H1 (cell line): ENCODE results near the gene LDLRAD4. TPM values are rescaled to one million over a fixed set of nuclear protein-coding genes. Genes with fewer than 3 reads are reported as not detected.

ENCODE experiments used
- CTCF ChIA-PET: fragments of 300-600 bp; sonication (Branson Sonifier 250); formaldehyde crosslinking; loops from one replicate; lab custom pipeline; 2021; ENCODE audit not compliant: partially characterized antibody; lab: Charles Lee
- POLR2A ChIA-PET: fragments of 300-600 bp; sonication (Branson Sonifier 250); formaldehyde crosslinking; loops from one replicate; lab custom pipeline; 2021; ENCODE audit warnings: inconsistent platforms; ENCODE audit not compliant: partially characterized antibody; lab: Charles Lee
- DNase-seq, 2 experiments: peaks; one replicate each; pipeline versions ENCODE4 v3.0.0 to v3.0.0-alpha.2; 2010 to 2022; ENCODE audit warnings: low spot score in 2 of 2, low read depth in 1 of 2, mixed read lengths in 1 of 2
- FAIRE-seq: peaks from 2 replicates; lab custom pipeline; 2011; peaks lifted over from hg19 to GRCh38; lab: Jason Lieb, UNC
- H2AFZ ChIP-seq: 2 replicates; pipeline ENCODE4 v1.8.1; 2012; ENCODE audit warnings: low read length, inconsistent platforms
- H2AK5ac ChIP-seq: 2 replicates; pipeline ENCODE4 v1.6.1; 2013; ENCODE audit warnings: low read depth, low read length
- H2BK120ac ChIP-seq: replicated peaks from 2 replicates; pipeline ENCODE3; 2013; ENCODE audit warnings: low read depth, low read length, inconsistent platforms
- H2BK12ac ChIP-seq: 2 replicates; pipeline ENCODE4 v1.6.1; 2013; ENCODE audit warnings: low read depth, low read length
- H2BK15ac ChIP-seq: 2 replicates; pipeline ENCODE4 v1.6.1; 2013; ENCODE audit warnings: low read length
- H2BK20ac ChIP-seq: 2 replicates; pipeline ENCODE4 v1.6.1; 2013; ENCODE audit warnings: low read length
- H2BK5ac ChIP-seq: 2 replicates; pipeline ENCODE4 v1.6.1; 2013; ENCODE audit warnings: low read depth, low read length
- H3K14ac ChIP-seq: 2 replicates; pipeline ENCODE4 v1.6.1; 2013; ENCODE audit warnings: inconsistent platforms; ENCODE audit not compliant: insufficient read length
- H3K18ac ChIP-seq: 2 replicates; pipeline ENCODE4 v1.6.1; 2013; ENCODE audit warnings: low read length; ENCODE audit errors: extremely low read depth
- H3K23ac ChIP-seq: 2 replicates; pipeline ENCODE4 v1.6.1; 2013; ENCODE audit warnings: inconsistent platforms; ENCODE audit not compliant: insufficient read length
- H3K23me2 ChIP-seq: 2 replicates; pipeline ENCODE4 v1.6.1; 2013; ENCODE audit warnings: low read depth, low read length
- H3K27ac ChIP-seq: 2 replicates; pipeline ENCODE4 v1.6.1; 2011; ENCODE audit warnings: low read depth, low read length, inconsistent platforms
- H3K27me3 ChIP-seq, 4 experiments: replicated peaks in 1 of 4; 1 replicate in 1 of 4; 2 replicates in 3 of 4; pipeline versions ENCODE4 v1.6.1 to v1.8.1; 2011 to 2013; ENCODE audit warnings: low read length in 3 of 4, mild to moderate bottlenecking in 3 of 4, inconsistent platforms in 2 of 4, mixed read lengths in 2 of 4, moderate library complexity in 1 of 4; ENCODE audit not compliant: control insufficient read depth in 3 of 4, insufficient read depth in 3 of 4; ENCODE audit errors: extremely low read depth in 1 of 4
- H3K36me3 ChIP-seq, 4 experiments: 2 replicates each; pipeline versions ENCODE4 v1.6.1 to v1.8.1; 2011 to 2013; ENCODE audit warnings: mild to moderate bottlenecking in 4 of 4, low read length in 3 of 4, moderate library complexity in 2 of 4, control low read depth in 1 of 4, inconsistent platforms in 1 of 4; ENCODE audit not compliant: insufficient read depth in 4 of 4, control insufficient read depth in 2 of 4
- H3K4ac ChIP-seq: replicated peaks from 2 replicates; pipeline ENCODE3; 2013; ENCODE audit warnings: low read length, low read depth, mixed read lengths, inconsistent platforms; ENCODE audit not compliant: insufficient read length
- H3K4me1 ChIP-seq, 4 experiments: replicated peaks in 1 of 4; 1 replicate in 1 of 4; 2 replicates in 3 of 4; pipeline versions ENCODE4 v1.6.1 to v1.8.1; 2011 to 2013; ENCODE audit warnings: low read length in 3 of 4, inconsistent platforms in 2 of 4, mixed read lengths in 1 of 4; ENCODE audit not compliant: insufficient read depth in 4 of 4, control insufficient read depth in 3 of 4
- H3K4me2 ChIP-seq, 2 experiments: 2 replicates each; pipeline versions ENCODE4 v1.6.1 to v1.8.1; 2011 to 2013; ENCODE audit warnings: low read depth in 2 of 2, low read length in 2 of 2, control low read depth in 1 of 2, inconsistent platforms in 1 of 2, mild to moderate bottlenecking in 1 of 2; ENCODE audit not compliant: insufficient read depth in 1 of 2
- H3K4me3 ChIP-seq, 4 experiments: fragments of 200-600, 300-600 bp in 1 of 4; sonication (generic), shearing (Covaris generic), sonication (Bioruptor Twin) in 1 of 4; 2 replicates each; pipeline versions ENCODE4 v1.5.1 to v1.8.1; 2011 to 2016; ENCODE audit warnings: low read length in 4 of 4, low read depth in 3 of 4, control low read depth in 2 of 4, inconsistent platforms in 2 of 4, mild to moderate bottlenecking in 2 of 4, mixed read lengths in 1 of 4, moderate library complexity in 1 of 4; ENCODE audit not compliant: insufficient read depth in 2 of 4; ENCODE audit errors: extremely low read depth in 1 of 4
- H3K56ac ChIP-seq: replicated peaks from 2 replicates; pipeline ENCODE3; 2013; ENCODE audit warnings: low read depth, mild to moderate bottlenecking, mixed read lengths, low read length, inconsistent platforms; ENCODE audit not compliant: insufficient read length
- H3K79me1 ChIP-seq: 2 replicates; pipeline ENCODE4 v1.6.1; 2013; ENCODE audit warnings: low read depth, low read length, control low read depth
- H3K79me2 ChIP-seq, 2 experiments: 2 replicates each; pipeline versions ENCODE4 v1.6.1 to v1.8.1; 2012 to 2013; ENCODE audit warnings: low read length in 2 of 2, mild to moderate bottlenecking in 2 of 2, inconsistent platforms in 1 of 2; ENCODE audit not compliant: insufficient read depth in 2 of 2, control insufficient read depth in 1 of 2
- H3K9ac ChIP-seq, 4 experiments: replicated peaks in 1 of 4; 1 replicate in 1 of 4; 2 replicates in 3 of 4; pipeline versions ENCODE4 v1.6.1 to v1.8.1; 2011 to 2013; ENCODE audit warnings: low read depth in 3 of 4, low read length in 3 of 4, control low read depth in 2 of 4, mild to moderate bottlenecking in 2 of 4, moderate library complexity in 2 of 4, inconsistent platforms in 1 of 4; ENCODE audit errors: extremely low read depth in 1 of 4
- H3K9me3 ChIP-seq, 2 experiments: 2 replicates each; pipeline versions ENCODE4 v1.6.1 to v1.8.1; 2012 to 2013; ENCODE audit warnings: mild to moderate bottlenecking in 2 of 2, moderate library complexity in 2 of 2, control low read depth in 1 of 2, inconsistent platforms in 1 of 2, low read depth in 1 of 2, low read length in 1 of 2, mixed read lengths in 1 of 2; ENCODE audit not compliant: insufficient read depth in 2 of 2
- H4K20me1 ChIP-seq, 2 experiments: replicated peaks in 1 of 2; 2 replicates each; pipeline versions ENCODE3 to v1.8.1; 2011 to 2013; ENCODE audit warnings: inconsistent platforms in 2 of 2, low read length in 2 of 2, mild to moderate bottlenecking in 1 of 2; ENCODE audit not compliant: insufficient read depth in 2 of 2, control insufficient read depth in 1 of 2
- H4K5ac ChIP-seq: 2 replicates; pipeline ENCODE4 v1.6.1; 2013; ENCODE audit warnings: low read length, low read depth, mixed read lengths, inconsistent platforms; ENCODE audit not compliant: insufficient read length
- H4K8ac ChIP-seq: 2 replicates; pipeline ENCODE4 v1.8.0; 2013; ENCODE audit warnings: mild to moderate bottlenecking, moderate library complexity, low read length, inconsistent platforms; ENCODE audit not compliant: insufficient read depth; ENCODE audit errors: extremely low read depth
- H4K91ac ChIP-seq: replicated peaks from 2 replicates; pipeline ENCODE3; 2013; ENCODE audit warnings: low read length, mixed read lengths, inconsistent platforms; ENCODE audit not compliant: insufficient read length
- BACH1 ChIP-seq: IDR thresholded peaks from 2 replicates; pipeline ENCODE4 v1.6.1; 2012; ENCODE audit warnings: low read length, improper control_type of control experiment
- BRCA1 ChIP-seq: IDR thresholded peaks from 2 replicates; pipeline ENCODE4 v1.6.1; 2012; ENCODE audit warnings: low read depth, low read length, improper control_type of control experiment
- CREB1 ChIP-seq: IDR thresholded peaks from 2 replicates; pipeline ENCODE4 v1.6.1; 2012; ENCODE audit warnings: inconsistent platforms
- FOSL1 ChIP-seq: IDR thresholded peaks from 2 replicates; pipeline ENCODE4 v1.6.1; 2011; ENCODE audit warnings: mild to moderate bottlenecking, low read depth, low read length, moderate library complexity; ENCODE audit not compliant: insufficient read depth
- GABPA ChIP-seq: IDR thresholded peaks from 2 replicates; pipeline ENCODE4 v1.6.1; 2011; ENCODE audit warnings: mild to moderate bottlenecking, low read length, moderate library complexity, borderline replicate concordance; ENCODE audit not compliant: insufficient read depth
- JUND ChIP-seq: IDR thresholded peaks from 2 replicates; pipeline ENCODE4 v1.6.1; 2011; ENCODE audit warnings: mild to moderate bottlenecking, improper control_type of control experiment, low read length
- NRF1 ChIP-seq: IDR thresholded peaks from 2 replicates; pipeline ENCODE4 v1.6.1; 2011; ENCODE audit warnings: mild to moderate bottlenecking, low read depth, low read length, improper control_type of control experiment
- SIN3A ChIP-seq, 2 experiments: IDR thresholded peaks in 1 of 2; conservative IDR thresholded peaks in 1 of 2; 2 replicates each; pipeline ENCODE4 v1.6.1; 2011 to 2012; ENCODE audit warnings: low read length in 2 of 2, improper control_type of control experiment in 1 of 2, low read depth in 1 of 2, mild to moderate bottlenecking in 1 of 2
- SIX5 ChIP-seq: IDR thresholded peaks from 2 replicates; pipeline ENCODE4 v1.6.1; 2011; ENCODE audit warnings: mild to moderate bottlenecking, low read depth, low read length
- WGBS, 2 experiments: shearing (Covaris generic) in 1 of 2; methylation state at CpG; one replicate each; pipeline versions ENCODE4 v1.1.6 to v1.1.7; 2013 to 2015; ENCODE audit warnings: low lambda C conversion rate in 2 of 2, mixed read lengths in 2 of 2, inconsistent platforms in 1 of 2, low coverage in 1 of 2, missing lambda C conversion rate in 1 of 2; ENCODE audit not compliant: insufficient replicate concordance in 2 of 2, insufficient coverage in 1 of 2, insufficient read length in 1 of 2; ENCODE audit errors: extremely low coverage in 1 of 2, missing lambda C conversion rate in 1 of 2; 5-methylcytosine and 5-hydroxymethylcytosine counted together
- polyA plus RNA-seq, 7 experiments: library from polyadenylated mRNA; depleted of rRNA in 3 of 7; stranded (reverse) in 5 of 7; unstranded in 2 of 7; fragments of >200 nt in 5 of 7; fragments of 200-250 nt in 2 of 7; gene quantifications; 1 replicate in 5 of 7; 2 replicates in 1 of 7; 4 replicates in 1 of 7; pipeline versions ENCODE4 v1.2.1 to v1.2.3, GENCODE V29; 2011 to 2013; ENCODE audit warnings: missing spikeins in 2 of 7, mixed read lengths in 2 of 7
- total RNA-seq: library from RNA; stranded (reverse); fragmentation: NEBNext Ultra II Directional; extraction: Animal tissue kit (Norgen Biotek cat#: 25700); gene quantifications from 2 replicates; pipeline ENCODE4 v1.2.1, GENCODE V29; 2021
- TF ChIP-seq, protein P1 (sequence below): IDR thresholded peaks from 2 replicates; pipeline ENCODE4 v1.6.1; 2012; ENCODE audit warnings: inconsistent platforms
- TF ChIP-seq, protein P2 (sequence below): IDR thresholded peaks from 2 replicates; pipeline ENCODE4 v1.6.1; 2011; ENCODE audit warnings: low read depth, mild to moderate bottlenecking, low read length; ENCODE audit not compliant: insufficient read depth

Gene LDLRAD4
- total and polyA plus RNA-seq, 2 of the 8 experiments (the other 6 are each of a cell fraction or from before 2014, with no cell fraction given), result 0.77 to 1.4 TPM

- DNase-seq, result no peak
- Histone ChIP-seq H2BK20ac (no peak overlapping the region), H3K18ac (no peak overlapping the region), H2BK120ac (no peak overlapping the region), H2BK15ac (no peak overlapping the region), H4K91ac (no peak overlapping the region), H2BK5ac (no peak overlapping the region), H3K14ac (no peak overlapping the region), H3K36me3 (no peaks in the 10 kb centered on the region), H3K27me3 (no peaks in the 10 kb centered on the region; a peak in 1 of 7 replicates), H3K23me2 (no peaks in the 10 kb centered on the region), H3K23ac (no peak overlapping the region), H4K20me1 (no peaks in the 10 kb centered on the region), H3K79me2 (no peaks in the 10 kb centered on the region), H2AFZ (no peak overlapping the region), H3K4me2 (no peak overlapping the region), H3K4me3 (no peak overlapping the region), H4K5ac (no peak overlapping the region), H3K27ac (no peak overlapping the region), H3K56ac (no peak overlapping the region), H3K9ac (no peak overlapping the region), H3K4me1 (no peaks in the 10 kb centered on the region), H3K4ac (no peak overlapping the region), H3K9me3 (no peaks in the 10 kb centered on the region), H2AK5ac (no peak overlapping the region), H2BK12ac (no peak overlapping the region), H4K8ac (no peak overlapping the region), H3K79me1 (no peaks in the 10 kb centered on the region)
- CTCF ChIA-PET, result interaction anchor here (0.8 to 1.0 kb wide), 3 partner anchors 13 to 22 kb away, joined by 3 to 4 read pairs (median 3); no protein-coding TSS in a partner anchor
- WGBS, 2 experiments, result 93% methylated on average over 4 of the region's 4 CpGs; no CpG with 5 or more reads in 1 of the 2 experiments
- POLR2A ChIA-PET, result no interaction called here
- FAIRE-seq, result no peak
- no peak for TF ChIP-seq SIN3A (conservative IDR thresholded peaks at IDR 0.05 in 1 of 2, IDR thresholded peaks at IDR 0.05 in 1 of 2; ENCODE audit: low read depth in 1 of 2, low read length in 2 of 2)
- TF ChIP-seq NRF1, result no peak
- TF ChIP-seq, protein P1, sequence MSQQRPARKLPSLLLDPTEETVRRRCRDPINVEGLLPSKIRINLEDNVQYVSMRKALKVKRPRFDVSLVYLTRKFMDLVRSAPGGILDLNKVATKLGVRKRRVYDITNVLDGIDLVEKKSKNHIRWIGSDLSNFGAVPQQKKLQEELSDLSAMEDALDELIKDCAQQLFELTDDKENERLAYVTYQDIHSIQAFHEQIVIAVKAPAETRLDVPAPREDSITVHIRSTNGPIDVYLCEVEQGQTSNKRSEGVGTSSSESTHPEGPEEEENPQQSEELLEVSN, result no peak
- no peak for TF ChIP-seq GABPA
- TF ChIP-seq BACH1, result no peak
- TF ChIP-seq JUND, result no peak
- no peak for TF ChIP-seq BRCA1
- TF ChIP-seq, protein P2, sequence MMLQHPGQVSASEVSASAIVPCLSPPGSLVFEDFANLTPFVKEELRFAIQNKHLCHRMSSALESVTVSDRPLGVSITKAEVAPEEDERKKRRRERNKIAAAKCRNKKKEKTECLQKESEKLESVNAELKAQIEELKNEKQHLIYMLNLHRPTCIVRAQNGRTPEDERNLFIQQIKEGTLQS, result no peak
- no peak for TF ChIP-seq CREB1
- TF ChIP-seq FOSL1, result no peak
- TF ChIP-seq SIX5, result no peak
Measured at GRCh38 chr18:13539843-13540476, 321.4 kb downstream of the LDLRAD4 start.
